GM19099 (cell line): ENCODE measurements around the gene MAP2K5.

Source experiments
- POLR2A ChIP-seq: IDR thresholded peaks from 3 replicates; pipeline ENCODE4 v1.6.1; 2011; ENCODE audit warnings: low read depth; ENCODE audit not compliant: insufficient read length; ENCODE audit errors: extremely low read depth

MAP2K5 gene

DNA sequence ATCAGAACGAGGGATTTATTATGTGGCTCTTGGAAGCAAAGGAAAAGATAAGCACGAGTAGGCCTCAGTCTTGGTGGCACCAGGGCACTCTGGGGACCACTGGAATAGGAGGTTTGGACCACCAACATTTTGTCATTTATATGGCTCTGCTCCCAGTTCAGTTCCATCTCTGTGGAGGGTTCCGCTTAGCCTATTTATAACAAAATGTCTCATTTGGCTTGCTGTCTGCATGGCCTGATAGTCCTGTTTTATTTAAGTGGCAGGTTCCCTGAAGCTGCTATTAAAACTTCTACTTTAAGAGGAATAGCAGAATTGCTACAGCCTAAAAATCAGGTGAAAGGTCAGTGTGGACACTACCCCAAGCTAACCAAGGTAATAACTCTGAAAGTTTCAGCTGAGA lies 27.2 kb downstream of the MAP2K5 start:
- TF ChIP-seq POLR2A = no peak

DNA sequence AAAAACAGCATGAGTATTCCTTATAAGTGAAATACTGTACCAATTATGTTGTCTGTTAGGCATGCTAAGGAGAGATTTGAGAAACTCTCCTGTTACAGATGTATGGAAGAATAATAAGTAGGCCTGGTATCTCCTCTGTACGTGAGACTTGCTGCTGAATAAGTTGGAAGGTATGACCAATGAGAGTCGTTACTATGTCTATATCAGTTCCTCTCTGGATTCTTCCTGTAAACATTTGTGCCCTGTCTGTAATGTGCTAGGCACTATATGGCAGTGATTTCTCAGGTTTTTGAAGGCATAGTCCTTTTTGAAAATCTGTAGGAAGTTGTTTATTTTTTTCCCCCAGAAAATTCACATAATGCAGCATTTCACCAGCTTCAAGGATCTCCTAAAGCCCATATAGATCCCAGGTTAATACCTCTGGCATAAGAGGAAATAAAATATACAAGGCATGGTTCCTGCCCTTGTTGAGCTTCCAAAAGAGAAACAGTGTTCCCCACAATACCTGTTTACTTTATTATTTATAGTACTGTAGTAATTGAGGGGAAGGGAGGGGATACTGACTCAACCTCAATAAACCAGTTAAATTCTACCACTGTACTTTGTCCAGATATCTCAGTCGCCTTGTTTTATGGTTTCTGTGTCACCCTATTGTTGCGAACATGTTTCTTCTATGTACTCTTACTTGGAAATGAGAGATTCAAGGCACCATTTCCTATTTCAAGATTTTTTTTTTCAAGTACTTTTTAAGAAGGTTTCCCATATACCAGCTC lies 28.6 kb downstream of the MAP2K5 start:
- no peak for TF ChIP-seq POLR2A

DNA sequence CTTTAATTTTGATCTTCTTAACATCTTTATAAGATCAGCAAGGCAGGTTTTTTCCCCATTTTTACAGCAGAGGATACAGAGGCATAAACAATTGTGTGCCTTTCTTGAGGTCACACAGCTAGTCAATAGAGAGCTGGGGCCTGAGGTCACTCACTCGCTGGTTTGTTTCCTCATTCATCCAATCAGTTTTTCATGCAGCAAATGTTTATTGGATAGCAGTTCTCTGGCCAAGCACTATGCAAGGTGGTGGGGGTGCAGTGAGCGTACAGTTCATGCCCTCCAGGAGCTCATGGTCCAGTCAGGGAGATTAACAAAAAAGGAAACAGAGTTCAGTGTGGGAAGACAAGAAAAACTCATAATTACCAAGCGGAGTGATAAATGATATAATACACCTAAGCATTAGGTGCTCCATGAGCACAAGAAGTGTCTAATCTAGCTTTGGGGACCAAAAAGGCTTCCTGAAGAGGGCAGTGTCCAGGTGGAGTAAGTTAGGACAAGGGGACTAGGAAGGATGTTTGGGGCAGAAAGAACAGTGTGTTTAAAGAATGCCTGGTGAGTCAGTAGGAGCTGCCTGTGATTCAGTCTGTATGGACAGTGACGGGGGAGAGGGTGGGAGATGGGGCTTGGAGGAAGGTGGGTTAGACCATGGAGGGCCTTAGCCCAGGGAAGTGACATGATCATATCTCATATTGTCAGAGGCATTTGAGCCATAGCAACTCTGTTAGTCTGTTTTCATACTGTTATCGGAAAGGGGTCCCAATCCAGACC lies 29.3 kb downstream of the MAP2K5 start:
- TF ChIP-seq POLR2A = no peak

DNA sequence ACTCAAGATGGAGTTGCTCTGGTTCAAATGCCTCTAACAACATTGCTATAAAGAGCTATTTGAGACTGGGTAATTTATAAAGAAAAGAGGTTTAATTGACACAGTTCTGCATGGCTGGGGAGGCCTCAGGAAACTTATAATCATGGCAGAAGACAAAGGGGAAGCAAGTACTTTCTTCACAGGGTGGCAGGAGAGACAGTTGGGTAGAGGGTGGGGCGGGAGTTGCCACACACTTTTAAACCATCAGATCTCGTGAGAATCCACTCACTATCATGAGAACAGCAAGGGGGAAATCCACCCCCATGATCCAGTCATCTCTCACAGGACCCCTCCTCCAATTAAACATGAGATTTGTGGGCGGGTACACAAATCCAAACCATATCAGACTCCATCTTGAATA lies 30.7 kb downstream of the MAP2K5 start:
- no peak for TF ChIP-seq POLR2A

DNA sequence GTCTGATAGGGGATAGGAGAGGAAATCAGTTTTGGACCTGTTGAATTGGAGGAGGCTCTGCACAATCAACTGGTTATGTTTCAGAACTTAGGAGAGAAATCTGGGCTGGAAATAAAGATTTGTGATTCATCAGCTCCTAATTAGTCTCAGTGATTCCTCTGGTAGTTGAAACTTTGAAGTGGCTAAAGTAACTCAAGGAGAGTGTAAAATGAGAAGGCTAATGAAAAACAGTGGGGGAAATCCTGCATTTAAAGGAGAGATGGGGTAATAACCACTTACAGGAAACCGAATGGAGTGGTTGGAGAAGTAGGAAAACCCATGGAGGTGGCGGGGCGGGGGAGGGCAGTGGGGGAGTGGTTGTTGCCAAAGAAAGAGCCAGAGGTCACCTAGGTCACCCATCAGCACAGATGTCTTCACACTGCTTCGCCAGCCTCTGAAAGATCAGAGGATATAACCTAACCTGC lies 32.6 kb downstream of the MAP2K5 start:
- no peak for TF ChIP-seq POLR2A

DNA sequence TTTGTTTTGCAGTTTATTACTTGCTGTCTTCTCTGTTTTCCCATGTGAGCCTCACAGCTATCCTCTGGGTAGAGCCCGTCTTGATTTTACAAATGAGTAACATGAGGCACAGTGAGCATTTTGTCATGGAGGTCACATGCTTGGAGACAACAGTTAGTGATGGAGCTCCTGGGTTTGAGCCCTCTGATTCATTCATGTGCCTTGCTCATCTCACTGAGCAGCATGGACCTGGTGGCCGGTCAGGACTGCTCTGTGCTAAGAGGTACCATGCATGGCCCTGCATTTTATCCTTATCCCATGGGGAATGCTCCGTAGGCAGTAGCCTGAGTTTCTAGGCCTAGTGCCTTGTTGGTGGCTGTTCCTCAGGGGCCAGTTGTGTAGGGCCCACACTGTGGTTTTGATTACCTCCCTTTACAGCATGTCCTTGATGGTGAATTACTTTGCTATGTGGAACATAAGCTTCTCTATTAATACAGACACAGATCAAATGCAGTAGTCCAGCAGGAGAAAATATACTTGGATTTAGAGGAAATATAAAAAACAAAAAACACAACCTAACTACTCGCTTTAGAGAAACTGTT lies 35.6 kb downstream of the MAP2K5 start:
- no peak for TF ChIP-seq POLR2A

DNA sequence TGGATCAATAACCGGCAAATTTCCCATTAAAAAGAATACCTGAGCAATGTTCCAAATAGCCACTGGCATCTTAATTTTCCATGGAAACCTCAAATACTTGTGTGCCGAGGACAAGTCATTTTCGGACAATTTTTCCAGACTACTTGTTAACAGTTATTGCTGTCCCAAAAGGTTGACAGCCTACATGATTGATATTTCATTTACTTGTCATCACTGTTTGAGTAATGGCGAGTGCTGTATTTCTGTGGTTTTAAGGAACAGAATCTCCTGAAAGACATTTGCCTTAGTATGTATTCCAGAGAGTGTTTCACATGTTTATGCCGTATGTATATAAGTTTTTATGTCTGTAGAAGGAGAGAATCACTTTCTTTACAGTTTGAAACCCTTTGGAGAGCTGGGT lies 36.7 kb downstream of the MAP2K5 start:
- TF ChIP-seq POLR2A = no peak

DNA sequence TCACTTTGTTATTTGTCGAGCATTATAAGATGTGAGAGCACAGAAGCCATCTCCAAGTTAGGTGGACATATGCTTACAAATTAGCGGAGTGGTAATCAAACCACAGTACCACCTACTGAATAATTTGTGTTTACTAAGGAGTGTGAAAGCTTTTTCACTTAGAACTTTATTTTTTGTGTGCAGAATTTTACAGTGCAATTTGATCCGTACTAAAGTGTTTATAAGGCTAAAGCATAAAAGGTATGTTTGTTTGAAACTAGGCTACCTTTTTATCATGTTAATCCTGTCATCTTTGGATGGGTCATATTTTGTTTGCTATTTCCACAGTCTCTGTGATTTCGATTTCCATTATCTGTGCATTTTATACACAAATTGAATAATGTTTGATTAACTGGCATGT lies 37.5 kb downstream of the MAP2K5 start:
- TF ChIP-seq POLR2A = no peak

DNA sequence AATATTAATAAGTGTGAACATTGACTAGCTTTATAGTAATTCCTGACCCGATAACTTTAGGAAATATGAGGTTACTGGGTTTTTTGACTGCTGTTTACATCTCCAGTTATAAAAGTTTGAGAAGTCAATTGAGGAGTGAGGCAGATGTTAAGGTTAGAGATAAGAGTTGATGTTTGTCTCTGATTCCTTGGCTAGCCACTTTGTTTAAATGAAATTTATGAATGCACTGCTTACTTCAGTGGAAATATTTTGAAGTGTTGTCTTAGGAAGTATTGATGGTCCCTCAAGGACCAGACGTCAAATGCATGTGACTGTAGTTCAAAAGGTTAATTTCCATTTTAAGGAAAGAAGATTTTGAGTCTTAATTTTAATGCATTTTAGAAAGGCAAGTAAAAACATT lies 41.7 kb downstream of the MAP2K5 start:
- no peak for TF ChIP-seq POLR2A

DNA sequence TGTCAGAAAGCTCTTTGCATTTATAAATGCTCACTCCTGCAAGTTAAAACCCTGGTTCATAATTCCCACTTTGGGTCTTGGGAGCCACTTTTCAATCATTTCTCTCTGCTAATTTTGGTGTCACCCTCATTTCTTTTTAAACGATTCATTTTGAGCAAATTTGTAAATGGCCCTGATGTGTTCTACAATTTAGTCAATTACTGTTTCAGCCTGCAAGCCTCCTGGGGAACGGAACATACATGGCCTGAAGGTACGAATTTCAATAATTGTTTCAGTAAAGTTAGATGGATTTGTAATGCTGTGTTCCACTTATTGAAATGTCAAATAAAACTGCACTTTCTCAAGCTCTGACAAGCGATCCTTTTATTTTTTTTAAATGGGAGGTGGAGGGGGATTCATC lies 43.2 kb downstream of the MAP2K5 start:
- TF ChIP-seq POLR2A = no peak

DNA sequence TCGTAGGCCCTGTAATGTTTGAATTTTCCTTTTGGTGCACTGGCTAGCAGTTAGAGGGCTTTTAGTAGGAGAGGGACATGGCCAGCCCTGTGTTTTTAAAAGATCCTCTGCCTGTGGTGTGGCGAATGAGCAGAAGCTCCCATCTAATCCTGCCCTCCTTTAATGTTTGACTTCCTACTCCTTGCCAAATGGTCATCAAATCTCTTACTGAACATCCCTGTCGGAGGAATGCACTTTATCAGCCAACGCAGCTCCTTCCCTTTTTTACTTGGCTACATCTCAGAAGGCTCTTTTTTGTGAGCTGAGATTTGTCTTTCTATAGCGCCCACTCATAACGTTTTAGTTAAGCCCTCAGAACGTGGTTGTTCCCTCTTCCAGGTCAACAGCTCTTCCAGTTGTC lies 44.8 kb downstream of the MAP2K5 start:
- no peak for TF ChIP-seq POLR2A

DNA sequence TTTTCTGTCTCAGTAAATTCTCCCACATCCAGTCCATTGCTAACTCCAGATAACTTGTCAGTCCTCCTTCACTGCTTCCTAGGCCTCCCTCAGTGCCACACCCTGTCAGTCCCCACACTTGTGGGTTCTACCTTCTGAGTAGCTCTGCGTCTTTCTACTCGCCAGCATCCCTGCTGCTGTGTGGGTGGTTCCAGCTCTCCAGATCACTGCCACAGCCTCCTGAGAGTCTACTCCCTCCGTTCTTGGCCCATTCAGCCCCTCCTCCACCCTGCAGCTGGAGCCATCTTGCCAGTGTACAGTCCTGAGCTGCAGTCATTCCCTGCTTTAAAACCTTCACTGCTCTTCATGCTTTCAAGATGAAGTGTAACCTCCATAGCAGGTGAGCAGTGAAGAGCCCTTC lies 45.3 kb downstream of the MAP2K5 start:
- TF ChIP-seq POLR2A = no peak

DNA sequence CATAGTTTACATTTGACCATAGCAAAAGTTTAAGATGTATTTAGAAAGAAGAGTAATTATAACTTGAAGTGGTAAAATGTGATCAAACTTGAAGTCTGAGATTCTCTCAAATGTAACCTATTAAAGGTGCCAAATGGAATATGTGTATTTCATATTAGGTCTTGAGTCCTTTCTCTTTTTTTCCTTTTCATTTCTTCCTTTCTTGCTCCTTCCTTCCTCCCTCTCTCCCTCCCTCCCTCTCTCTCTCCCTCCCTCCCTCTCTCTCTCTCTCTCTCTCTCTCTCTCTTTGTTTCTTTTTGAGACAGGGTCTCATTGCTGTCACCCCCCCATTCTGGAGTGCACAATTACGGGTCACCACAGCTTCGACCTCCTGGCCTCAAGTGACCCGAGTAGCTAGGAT lies 47.7 kb downstream of the MAP2K5 start:
- TF ChIP-seq POLR2A = no peak

DNA sequence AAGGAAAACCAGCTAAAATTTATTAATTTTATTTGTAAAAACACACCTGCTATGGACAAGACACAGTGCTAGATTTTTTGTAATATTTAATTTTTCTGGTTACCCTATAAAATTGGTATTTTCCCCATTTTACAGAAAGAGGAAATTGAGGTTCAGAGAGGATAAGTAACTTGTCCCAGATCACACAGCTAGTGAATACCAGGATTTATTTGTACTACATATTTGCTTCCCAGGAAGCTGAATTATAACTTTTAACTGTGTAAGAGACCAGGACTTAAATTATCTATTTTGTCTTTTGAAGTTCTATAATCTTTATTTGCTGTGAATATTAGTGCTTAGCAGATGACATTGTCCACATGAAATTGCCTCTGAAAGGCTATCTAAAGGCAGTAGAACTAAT lies 49.7 kb downstream of the MAP2K5 start:
- TF ChIP-seq POLR2A = no peak

DNA sequence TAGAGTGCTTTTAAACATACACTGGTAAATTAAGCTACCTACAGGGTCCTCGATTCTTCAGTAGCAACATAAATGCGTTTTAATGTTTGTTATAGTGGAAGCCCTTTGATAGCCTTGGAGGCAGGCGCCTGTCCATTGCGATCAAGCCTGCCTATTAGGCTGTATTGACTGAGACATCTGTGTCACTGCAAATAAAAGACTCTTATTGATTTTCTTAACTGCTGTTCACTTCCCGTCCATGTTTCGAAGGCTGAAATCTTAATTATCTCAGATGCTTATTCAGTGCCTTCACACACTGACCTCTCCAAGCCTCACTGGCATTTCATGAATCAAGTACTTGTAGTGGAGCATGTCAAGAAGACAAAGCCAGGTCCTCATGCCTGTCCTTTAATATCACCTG lies 51.1 kb downstream of the MAP2K5 start:
- TF ChIP-seq POLR2A = no peak

DNA sequence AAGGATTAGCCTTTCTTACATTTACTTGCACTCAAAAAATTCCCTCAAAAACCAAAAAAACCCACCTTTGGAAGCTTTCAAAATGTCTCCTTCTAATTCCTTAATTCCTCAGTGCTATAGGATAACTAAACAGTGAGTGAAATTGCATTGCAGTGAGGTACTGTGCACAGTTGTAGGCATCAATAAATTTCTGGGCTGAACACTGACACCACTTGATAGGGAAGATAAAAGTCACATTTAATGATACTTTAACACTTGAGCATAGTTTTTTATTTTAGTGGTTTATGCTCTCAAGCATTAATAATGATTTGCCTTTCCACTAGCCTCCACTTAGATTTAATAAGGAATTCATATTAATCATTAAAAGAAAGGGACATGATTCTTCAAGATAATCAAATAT lies 52.3 kb downstream of the MAP2K5 start:
- TF ChIP-seq POLR2A = no peak
